Measurements from ENCODE around the gene TBC1D5.

Gene TBC1D5

DNA sequence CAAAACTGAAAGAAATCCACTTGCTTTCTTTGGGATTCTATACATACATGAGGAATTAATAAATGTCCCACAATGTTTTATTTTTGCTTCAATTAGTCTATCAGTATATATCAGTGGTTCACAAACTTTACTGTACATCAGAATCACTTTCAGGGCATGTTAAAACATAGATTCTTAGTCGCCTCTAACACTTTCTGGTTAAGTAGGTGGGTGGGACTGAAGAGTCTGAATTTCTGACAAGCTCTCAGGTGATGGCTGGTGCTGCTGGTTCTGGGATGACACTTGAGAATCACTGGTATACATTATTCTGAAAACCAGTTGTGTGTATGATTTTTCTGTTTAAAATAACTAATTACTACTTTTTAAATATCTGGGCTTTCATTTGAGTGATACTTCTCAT is 393.3 kb downstream of the TBC1D5 start:
- DNase-seq (ENCODE audit: low spot score) = no peak

DNA sequence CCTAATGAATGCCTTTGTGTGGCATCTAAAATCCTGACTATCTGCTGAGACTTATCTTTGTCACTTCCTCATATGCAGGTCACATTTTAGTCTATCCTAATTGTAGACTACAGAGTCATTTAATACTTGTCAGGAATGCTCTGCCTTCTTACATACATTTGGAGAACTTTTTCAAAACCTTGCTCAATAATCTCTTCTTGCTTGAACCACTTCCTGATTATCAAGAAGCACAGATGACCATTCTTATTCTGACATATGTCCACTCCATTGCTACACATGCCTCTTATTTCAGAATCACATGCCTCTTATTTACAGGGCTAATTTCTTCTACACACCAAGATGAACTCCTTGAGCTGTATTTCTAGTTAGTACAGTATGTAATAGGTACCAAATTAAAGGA is 400.3 kb downstream of the TBC1D5 start:
- DNase-seq (ENCODE audit: low spot score) = no peak

DNA sequence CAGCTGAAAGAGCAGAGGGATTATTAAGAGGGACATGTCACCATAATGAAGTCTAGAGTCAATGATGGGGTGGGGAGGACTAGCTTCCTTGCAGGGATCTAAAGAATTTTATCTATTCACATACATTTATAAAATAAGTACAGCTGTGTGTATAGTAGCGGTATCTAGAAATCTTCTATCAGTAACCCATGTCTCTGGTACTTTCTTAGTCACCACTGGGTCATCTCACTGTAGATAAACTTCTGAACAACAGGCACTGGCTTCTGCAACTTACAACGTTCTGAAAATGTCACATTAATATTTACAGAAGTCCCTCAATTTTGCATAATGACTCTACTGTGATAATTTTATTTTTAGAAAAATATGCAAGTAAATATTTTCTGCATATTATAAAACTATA is 401.7 kb downstream of the TBC1D5 start:
- DNase-seq (ENCODE audit: low spot score) = no peak

DNA sequence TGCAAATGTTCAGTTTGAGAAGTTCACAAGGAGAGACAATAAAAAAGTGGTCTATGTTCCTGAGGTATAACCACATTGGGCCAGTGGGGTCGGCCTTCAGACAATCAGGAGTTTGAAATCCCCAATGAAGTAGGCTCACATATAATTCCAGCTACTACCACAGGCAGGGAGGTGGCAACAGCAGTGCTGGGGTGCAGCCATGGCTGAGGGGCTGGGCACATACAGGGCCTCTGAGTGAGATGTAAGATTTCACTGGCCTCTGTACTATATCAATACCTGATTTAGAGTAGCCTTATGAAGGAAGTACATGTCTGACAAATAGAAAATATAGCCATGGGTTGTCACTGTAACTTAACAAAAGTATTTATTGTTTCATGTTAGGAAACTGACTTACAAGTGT is 402.2 kb downstream of the TBC1D5 start:
- DNase-seq (ENCODE audit: low spot score) = no peak

DNA sequence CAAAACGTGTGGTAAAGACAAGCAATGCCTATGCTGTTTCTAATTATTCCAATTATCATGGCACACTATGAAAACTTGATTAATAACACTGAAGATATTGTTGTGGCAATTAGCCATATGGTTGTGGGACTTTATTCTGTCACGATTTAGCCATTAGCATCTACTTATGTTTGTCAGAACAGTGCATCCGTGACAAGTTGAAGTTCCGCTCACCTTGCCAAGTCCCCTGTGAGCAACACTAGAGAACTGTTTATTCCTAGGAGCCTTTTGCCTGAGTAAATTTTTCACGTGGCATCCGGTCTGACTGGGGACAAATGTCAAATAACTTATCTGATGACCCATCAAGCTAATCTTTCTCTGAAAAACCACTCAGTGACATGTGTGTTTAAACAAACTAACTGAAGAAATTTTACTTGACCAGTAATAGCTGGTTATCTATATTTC is 403.3 kb downstream of the TBC1D5 start:
- no peak for DNase-seq (ENCODE audit: low spot score)

DNA sequence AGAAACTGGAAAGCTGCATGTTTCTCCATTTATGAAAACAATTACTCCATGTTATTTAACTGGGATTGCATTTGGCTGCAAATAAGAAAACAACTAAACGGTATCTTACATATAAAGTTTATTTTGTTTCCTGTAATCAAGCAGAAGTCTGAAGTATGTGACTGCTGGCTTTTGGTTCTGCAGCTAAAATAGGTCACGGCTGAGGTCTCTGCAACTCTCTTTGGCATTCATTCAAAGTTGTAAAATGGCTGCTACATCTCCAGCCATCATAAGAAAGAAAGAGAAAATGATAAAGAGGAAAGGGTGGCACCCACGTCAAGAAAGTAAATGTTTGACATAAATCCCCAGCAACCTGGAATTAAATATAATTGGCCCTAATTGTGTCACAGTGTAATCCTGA is 406.1 kb downstream of the TBC1D5 start:
- DNase-seq (ENCODE audit: low spot score) = no peak

DNA sequence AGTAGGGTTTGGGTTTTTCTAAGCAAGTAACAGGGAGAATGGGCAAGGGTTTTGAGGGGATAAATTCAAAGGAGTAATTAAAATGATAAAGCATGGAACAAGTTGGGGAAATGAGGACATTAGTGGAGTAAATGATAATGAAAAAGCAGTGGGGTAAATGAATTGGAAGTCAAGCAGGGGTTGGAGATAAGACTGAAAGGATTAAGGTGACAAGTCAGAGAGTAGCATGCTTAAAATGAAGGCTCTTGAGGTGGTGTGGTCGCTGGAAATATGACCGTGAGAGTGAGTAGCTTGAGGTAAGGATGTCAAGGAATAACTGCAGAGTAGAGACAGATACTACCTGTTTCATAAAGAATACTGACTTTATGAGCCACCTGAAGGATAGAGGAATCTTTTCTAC is 408.5 kb downstream of the TBC1D5 start:
- DNase-seq (ENCODE audit: low spot score) = no peak

DNA sequence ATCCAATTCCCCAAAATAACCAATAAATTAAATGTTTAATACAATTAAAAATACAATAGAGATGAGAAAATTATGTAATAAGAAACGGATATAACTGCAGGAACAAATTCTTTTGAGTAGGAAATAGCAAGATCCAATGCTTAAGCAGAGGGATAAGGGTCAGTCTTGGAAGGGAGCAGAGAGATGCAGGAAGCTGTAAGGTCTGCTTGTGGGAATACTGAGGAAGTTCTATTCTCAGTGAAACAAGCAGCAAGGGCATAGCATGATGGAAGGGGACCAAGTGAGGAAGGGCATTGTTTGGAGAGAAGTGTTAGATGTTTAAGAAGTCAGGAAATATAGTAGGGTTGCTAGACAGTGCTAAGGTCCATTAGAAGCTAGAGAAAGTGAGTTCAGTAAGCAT is 409.0 kb downstream of the TBC1D5 start:
- DNase-seq (ENCODE audit: low spot score) = no peak

DNA sequence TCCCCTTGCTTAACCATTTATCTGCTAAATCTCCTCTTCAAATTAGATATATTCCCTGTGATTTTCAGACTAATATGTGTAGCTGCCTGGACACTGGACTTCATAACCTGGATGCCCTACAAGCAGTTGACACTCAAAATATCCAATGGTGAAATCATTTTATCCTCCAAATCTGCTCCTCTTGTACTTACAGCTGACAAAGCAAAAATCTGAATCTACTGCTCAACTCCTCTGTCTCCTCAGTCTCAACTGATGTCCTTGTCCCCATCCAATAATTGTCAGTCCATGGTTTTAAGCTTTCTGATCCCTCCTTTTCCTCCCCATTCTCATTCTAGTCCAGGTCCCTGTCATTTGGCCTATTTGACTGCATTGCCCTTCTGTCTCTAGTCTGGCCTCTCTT is 411.8 kb downstream of the TBC1D5 start:
- DNase-seq (ENCODE audit: low spot score) = no peak

DNA sequence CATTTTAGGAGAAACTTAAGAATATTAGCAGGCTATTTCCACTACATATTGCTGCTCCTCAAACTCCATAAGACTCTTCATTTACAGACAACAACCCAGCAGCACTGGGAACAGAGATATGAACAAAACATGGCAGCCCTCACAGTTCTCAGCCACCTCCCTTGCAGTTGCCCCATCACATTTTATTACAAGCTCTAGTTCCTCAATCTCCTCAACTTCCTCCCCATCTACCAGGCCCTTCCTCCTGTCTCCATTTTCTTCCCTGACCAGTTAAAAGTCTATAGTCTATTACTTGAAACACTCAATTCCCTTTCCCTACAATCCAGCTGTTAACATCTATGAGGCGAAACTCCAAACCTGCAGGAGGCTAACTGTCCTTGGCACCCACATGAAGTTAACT is 412.5 kb downstream of the TBC1D5 start:
- no peak for DNase-seq (ENCODE audit: low spot score)

DNA sequence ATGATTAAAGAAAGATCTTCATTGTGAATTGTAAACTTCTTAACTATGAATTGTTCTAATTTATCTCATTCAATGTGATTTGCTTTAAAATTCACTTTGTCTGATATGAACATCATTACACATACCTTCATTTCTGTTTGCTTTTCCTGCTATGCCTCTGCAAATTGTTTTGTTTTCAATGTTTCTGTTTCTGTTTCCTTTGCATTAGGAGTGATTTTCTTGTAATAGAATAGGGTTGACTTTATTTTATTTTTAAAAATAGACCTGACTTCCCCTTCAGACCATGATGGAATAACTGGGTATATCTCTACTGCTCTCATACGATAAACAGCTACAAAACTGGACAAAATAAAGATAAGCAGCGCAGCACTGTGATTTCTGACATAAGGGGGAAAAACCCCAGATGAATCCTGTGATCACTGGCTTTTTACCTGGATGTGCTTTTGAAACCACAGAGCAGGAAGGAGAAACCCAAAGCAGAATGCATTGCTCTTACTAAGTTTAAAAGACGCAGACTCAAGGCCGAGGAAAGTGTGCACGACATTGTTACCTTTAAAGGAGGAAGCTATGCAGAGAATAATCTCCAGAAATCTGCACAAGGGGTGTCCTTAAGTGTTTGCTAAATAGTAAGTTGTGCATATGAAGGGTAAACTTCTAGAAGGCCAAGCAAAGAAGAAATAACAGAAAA is 420.2 kb downstream of the TBC1D5 start:
- no peak for DNase-seq (ENCODE audit: low spot score)

DNA sequence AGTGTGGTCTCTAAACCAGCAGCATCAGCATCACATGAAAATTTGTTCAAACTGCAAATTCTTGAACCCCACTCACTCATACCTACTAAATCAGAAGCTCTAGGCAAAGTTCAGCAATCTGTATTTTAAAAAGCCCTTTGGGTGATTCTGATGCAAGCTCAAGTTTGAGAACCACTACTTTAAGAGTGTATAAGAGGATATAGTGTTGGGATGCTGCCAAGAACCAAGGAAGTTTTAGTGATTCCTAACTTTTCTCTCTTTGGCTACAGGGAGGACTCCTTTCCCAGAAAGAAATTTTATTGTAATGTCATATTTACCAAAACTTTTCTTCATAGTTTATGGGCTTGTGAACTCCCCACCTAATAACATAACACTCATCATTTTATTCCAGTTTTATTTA is 422.2 kb downstream of the TBC1D5 start:
- no peak for DNase-seq (ENCODE audit: low spot score)

DNA sequence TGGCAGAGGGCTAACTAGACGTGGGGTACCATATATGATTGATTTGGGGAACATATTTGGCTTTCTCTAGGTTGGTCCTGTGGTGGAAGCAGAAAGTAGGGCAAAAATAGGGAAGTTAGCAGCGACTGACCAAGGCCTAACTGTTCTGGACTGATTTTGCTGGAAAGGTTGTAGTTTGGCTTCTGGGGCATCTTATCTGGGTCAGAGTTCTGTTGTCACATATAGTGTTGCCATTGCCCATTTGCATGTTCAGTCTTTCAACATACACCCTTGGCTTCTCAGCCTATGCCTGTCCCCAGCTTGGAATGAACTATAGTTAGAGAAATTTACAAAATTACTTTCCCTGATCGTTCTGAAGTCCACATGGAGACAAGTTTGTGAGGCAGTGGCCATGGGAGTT is 426.5 kb downstream of the TBC1D5 start:
- DNase-seq (ENCODE audit: low spot score) = no peak

DNA sequence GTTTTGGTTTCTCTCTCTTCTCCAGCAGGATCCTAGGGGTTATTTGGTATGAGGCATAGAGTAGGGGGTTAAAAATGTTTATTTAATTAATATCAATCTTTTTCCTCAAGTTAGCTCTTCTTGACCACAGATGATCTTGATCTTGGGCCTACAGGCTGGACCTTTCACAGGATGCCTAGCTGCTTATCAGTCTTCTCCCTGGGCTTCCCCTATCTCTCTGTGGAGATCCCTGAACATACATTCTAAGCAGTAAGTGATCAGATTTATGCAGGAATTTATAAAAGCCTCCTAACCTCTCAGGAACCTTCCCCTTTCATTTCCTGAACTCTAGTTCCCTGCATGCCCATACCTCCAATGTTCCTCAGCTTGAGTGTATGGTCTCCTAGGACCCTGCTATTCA is 428.3 kb downstream of the TBC1D5 start:
- no peak for DNase-seq (ENCODE audit: low spot score)

DNA sequence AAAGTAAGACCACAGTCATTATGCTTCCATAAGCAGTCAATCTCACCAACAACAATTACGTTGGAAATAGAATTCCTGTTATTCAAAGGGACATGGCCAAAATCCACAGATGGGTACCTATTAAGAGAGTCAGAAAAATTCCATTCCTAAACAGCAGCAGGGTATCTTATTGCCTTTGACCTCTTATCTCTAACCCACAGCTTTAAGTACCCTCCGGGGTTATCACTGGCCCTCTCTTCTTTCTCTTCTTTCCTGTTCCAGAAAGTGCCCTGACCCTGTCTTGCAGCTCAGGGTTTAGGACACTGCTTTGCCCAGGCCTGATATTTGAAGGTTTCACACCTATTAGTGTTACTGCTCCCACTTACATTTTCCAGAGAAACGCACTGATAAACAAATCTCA is 428.7 kb downstream of the TBC1D5 start:
- DNase-seq (ENCODE audit: low spot score) = no peak

DNA sequence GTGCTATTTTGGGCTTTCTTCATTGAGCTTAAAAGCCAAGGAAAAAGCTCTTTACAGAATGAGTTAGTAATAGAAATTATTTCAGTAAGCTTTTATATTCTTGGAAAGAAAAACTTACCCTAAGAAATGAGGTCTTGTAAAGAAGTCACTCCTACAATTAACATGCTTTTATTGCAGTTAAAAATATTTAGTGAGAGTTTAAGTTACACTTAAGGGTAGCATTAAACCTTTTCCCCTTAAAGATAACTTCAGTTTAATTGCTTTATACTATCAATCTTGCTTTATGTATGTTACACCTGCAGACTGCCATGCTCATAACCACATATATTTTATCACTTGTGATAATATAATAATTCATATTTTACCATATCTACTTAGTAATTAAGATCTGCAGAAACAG is 431.4 kb downstream of the TBC1D5 start:
- DNase-seq (ENCODE audit: low spot score) = no peak

DNA sequence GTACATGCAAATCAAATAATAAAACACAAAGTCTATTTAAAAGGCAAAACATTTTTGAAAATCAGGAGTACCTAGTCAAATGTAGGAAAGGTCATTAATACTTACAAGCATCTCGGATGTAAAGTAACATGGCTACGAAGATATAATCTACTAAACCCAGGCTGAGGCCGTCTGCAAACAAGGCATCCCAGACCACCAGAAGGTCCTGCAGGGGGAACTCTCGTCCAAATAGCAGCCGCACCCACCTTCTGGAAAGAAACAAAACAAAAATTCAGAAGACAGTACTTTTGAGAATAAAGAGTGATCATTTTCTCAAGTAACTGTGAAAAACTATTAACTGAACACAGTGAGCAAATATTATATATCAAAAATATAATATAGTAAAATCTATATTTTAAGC is 434.5 kb downstream of the TBC1D5 start:
- no peak for DNase-seq (ENCODE audit: low spot score)

DNA sequence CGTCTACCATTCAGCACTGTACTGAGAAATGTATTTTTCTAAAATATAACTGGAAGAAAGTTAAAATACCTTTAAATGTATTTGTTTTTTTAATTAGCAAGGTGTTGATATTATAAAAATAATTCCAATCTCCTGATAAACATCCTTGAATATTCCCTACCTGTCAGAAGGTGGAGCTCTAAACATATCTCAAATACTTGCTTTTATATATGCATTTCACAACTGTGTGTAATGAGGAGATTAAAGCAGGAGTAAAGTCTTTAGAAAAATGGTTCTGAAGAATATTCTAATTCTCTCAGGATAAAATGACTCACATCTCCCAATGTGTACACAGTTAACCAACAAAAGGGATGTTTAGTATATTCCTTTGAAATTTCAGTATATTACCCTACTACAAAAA is 434.9 kb downstream of the TBC1D5 start:
- no peak for DNase-seq (ENCODE audit: low spot score)

DNA sequence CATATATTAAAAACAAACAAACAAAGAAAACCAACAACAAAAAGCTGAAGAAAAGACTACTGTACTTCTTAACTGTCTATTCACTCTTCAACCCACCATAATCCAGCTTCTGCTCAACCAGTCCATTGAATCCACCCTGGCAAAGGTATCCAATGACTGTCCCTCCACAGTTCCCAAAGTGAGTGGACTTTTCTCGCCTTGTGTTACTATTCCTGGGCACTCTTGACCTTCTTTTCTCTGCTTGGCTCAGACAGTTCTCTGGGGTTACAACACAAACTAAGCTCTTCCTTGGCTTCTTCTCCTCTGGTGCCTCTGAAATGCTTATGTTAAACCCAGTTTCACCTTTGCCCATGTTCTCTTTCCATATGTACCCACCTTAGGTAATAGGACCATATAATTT is 437.5 kb downstream of the TBC1D5 start:
- no peak for DNase-seq (ENCODE audit: low spot score)

DNA sequence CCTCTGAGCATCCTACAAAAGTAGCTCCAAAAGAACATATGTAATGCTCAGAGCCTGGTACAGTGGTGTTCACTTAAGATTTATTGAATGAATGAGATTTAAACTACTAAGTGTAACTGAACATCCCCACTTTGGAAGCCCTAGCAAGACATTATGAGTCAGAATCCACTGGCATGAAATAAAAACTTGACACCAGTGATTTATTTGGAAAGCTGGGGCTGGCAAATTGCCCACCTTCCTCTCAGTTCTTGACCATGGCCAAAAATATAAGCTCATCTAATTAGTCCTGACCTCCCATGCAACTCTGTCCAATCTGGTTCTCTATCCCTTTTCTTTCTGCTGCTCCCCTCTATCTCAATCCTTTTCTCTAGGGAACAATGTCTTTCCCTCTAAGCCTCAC is 439.7 kb downstream of the TBC1D5 start:
- DNase-seq (ENCODE audit: low spot score) = no peak

DNA sequence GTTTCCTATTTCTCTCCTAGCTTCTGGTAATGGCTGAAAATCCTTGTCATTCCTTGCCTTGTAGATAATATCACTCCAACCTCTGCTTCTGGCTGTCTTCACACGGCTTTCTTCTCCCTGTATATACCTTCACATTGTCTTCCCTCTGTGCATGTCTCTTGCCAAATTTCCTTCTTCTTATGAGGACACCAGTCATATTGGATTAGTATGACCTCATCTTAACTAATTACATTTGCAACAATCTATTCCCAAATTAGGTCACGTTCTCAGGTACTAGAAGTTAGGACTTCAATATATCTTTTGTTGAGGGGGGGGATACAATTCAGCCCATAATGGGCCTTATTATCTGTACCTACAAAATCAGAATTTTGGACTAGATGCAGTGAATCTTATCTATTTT is 440.3 kb downstream of the TBC1D5 start:
- no peak for DNase-seq (ENCODE audit: low spot score)

DNA sequence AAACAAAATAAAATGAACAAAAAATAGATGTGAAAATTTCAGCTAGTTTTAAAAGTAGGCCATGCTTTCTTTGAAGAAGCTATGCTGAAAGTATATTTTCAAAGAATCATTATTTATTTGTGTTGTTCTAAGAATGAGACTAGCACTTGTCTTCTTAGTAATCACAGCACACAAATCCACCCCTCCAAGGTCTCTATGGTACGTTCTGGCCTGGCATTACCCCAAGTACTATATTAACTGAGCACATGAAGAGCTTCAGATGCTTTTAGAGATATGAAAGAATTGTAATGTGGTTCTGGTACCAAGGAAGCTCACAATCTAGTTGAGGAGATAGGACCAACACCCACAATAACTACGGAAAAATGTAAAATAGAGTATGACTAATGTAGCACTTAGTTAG is 441.2 kb downstream of the TBC1D5 start:
- no peak for DNase-seq (ENCODE audit: low spot score)

DNA sequence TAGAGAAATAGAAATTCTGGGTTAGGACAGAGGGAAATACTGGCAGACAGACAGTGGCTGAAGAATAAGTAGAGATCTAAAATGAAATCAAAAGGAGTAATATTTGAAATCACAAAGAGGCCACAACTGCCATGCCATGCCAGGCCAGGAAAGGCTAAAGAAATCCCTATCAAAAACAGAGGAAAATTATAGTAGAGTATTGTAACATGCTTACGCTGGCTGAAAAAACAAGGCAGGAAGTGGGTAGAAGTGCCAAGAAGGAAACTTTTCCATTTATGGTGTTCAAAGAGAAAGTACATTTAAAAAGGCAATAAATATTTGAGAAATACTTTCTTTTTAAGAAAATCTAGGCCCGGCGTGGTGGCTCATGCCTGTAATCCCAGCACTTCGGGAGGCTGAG is 442.0 kb downstream of the TBC1D5 start:
- DNase-seq (ENCODE audit: low spot score) = no peak

DNA sequence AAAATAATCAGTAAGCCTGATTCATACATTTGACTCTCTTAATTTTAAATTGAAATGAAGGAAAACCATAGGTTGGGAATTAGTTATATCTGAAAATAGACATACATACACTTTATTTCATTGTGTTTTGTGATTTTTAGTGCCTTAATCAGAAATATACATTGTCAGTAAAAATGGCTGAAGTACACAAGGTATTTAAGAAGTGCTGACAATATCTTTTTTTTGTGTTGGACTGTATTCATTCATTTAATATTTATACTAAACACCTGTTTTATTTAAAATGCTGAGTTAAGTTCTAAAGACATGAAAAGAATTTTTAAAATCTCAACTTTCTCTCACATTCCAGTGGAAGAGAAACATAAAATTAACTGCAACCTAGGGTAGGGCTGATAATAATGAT is 444.4 kb downstream of the TBC1D5 start:
- DNase-seq (ENCODE audit: low spot score) = no peak

DNA sequence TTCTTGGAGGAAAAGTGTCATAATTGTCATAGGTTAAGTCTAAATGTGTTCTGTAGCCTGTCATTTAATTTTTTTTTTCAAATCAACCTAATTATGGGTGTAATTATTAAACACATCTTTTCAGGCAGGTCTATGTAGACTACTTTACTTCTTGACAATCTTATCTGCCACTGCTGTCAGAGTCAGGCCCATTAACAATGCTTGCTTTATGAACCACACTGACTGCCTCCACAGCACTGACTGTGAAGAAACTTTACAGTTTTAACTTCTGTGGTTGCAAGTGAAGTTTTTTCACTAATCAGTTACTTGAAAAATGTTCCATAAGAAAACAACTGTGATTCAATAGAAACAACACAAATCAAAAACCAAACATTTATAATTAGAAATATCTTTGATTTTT is 449.9 kb downstream of the TBC1D5 start:
- no peak for DNase-seq (ENCODE audit: low spot score)

Data from NAMALWA (cell line).